Breast epithelium (tissue), 3 donors: ENCODE measurements around the gene PCBP3.

Experiments
- CTCF ChIP-seq, 3 donors: fragments of 450-650 bp; IDR thresholded peaks; one replicate each; pipeline ENCODE4 v1.5.1; 2016 to 2017; ENCODE audit warnings: antibody characterized with exemption in 3 of 3, mild to moderate bottlenecking in 3 of 3, moderate library complexity in 3 of 3
- POLR2AphosphoS5 ChIP-seq, 3 donors: sonication (generic); formaldehyde crosslinking; IDR thresholded peaks; one replicate each; pipeline ENCODE4 v1.6.1; 2017; ENCODE audit warnings: antibody characterized with exemption in 3 of 3

GRCh38 chr21:45883090-45883489 is 239.6 kb downstream of the PCBP3 start:
- TF ChIP-seq POLR2AphosphoS5 (IDR thresholded peaks at IDR 0.05) (no peak), CTCF (IDR thresholded peaks at IDR 0.05) (no peak)
